Upper lobe of right lung (tissue), 1 donor: ENCODE data around the gene LAT. TPM values are rescaled to one million over a fixed set of nuclear protein-coding genes. Genes with fewer than 3 reads are reported as not detected.

ENCODE experiments used
- ATAC-seq: fragments of 200-7000 bp; cut with Tn5 transposase; one replicate; pipeline ENCODE4 v1.9.1; 2020; ENCODE audit warnings: mild to moderate bottlenecking, moderate library complexity
- DNase-seq: peaks from one replicate; pipeline ENCODE4 v3.0.0-alpha.2; 2020
- H3K27ac ChIP-seq: fragments of 200-600 bp; one replicate; pipeline ENCODE4 v1.8.0; 2022
- H3K27me3 ChIP-seq: fragments of 200-600 bp; one replicate; pipeline ENCODE4 v1.8.0; 2022; ENCODE audit warnings: mild to moderate bottlenecking
- H3K36me3 ChIP-seq: fragments of 200-600 bp; one replicate; pipeline ENCODE4 v1.8.0; 2022
- H3K4me1 ChIP-seq: fragments of 200-600 bp; one replicate; pipeline ENCODE4 v1.8.0; 2022
- H3K4me3 ChIP-seq: fragments of 200-600 bp; one replicate; pipeline ENCODE4 v1.8.0; 2022; ENCODE audit warnings: mild to moderate bottlenecking
- H3K9me3 ChIP-seq: fragments of 200-600 bp; one replicate; pipeline ENCODE4 v1.8.0; 2022
- intact Hi-C: fragments of 100-400 bp; cut with DNase I; formaldehyde crosslinking; loops from one replicate; pipeline ENCODE4 v1.11.0; 2022
- total RNA-seq: library from RNA; stranded (reverse); fragmentation: NEBNext Ultra II Directional; extraction: Animal tissue kit (Norgen Biotek cat#: 25700); gene quantifications from one replicate; pipeline ENCODE4 v1.2.1, GENCODE V29; 2021
- TF ChIP-seq, protein P1 (sequence below): fragments of 200-600 bp; IDR thresholded peaks from one replicate; pipeline ENCODE4 v1.8.0; 2022; ENCODE audit warnings: antibody characterized with exemption
- donor health status: DM: no; HTN: yes; CAD: no; lungs with severe emphysema.

LAT gene
- total RNA-seq, 1 donor from 2014 or later: 13.4 TPM

DNA sequence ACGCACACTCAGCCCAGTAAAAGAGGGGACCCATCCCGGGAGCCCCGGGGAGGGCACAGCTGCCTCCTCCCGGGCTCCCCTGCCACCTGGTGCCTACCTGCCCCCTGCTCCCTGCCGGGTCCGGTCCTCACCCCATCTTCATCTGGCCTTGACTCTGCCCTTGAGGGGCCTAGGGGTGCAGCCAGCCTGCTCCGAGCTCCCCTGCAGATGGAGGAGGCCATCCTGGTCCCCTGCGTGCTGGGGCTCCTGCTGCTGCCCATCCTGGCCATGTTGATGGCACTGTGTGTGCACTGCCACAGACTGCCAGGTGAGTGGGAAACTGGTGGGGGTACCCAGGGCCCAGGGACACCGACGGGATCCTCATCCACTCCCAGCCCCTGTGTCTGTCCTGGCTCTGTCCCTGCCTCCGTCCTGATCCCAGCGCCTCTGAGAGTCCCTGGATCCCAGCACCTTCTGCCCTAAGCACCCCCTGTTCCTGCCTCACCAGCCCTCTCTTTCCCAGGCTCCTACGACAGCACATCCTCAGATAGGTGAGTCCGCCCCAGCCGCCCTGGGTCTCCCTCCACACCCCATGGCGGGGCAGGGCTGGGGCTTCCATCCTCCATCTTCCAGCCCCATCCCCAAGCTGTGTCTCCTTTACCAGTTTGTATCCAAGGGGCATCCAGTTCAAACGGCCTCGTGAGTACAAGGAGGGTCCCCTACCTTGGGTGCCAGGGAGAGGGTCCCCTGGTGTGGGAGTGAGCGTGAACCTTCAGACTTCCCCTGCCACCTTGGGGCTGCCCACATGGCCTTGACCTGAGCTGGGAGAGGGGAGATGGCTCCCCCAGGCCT, 574 bp downstream of the LAT start:
- Histone ChIP-seq H3K4me1 (no peaks in the 10 kb centered on the region), H3K27me3 (no peaks in the 10 kb centered on the region), H3K9me3 (no peaks in the 10 kb centered on the region), H3K27ac (peak overlapping the region; percentile 72), H3K36me3 (peaks cover 73% of the 10 kb centered on the region), H3K4me3 (peak overlapping the region; percentile 40)
- TF ChIP-seq, protein P1, sequence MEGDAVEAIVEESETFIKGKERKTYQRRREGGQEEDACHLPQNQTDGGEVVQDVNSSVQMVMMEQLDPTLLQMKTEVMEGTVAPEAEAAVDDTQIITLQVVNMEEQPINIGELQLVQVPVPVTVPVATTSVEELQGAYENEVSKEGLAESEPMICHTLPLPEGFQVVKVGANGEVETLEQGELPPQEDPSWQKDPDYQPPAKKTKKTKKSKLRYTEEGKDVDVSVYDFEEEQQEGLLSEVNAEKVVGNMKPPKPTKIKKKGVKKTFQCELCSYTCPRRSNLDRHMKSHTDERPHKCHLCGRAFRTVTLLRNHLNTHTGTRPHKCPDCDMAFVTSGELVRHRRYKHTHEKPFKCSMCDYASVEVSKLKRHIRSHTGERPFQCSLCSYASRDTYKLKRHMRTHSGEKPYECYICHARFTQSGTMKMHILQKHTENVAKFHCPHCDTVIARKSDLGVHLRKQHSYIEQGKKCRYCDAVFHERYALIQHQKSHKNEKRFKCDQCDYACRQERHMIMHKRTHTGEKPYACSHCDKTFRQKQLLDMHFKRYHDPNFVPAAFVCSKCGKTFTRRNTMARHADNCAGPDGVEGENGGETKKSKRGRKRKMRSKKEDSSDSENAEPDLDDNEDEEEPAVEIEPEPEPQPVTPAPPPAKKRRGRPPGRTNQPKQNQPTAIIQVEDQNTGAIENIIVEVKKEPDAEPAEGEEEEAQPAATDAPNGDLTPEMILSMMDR: no peak
- intact Hi-C loops: no loop called here
- no peak for DNase-seq
- ATAC-seq: peak; percentile 2

DNA sequence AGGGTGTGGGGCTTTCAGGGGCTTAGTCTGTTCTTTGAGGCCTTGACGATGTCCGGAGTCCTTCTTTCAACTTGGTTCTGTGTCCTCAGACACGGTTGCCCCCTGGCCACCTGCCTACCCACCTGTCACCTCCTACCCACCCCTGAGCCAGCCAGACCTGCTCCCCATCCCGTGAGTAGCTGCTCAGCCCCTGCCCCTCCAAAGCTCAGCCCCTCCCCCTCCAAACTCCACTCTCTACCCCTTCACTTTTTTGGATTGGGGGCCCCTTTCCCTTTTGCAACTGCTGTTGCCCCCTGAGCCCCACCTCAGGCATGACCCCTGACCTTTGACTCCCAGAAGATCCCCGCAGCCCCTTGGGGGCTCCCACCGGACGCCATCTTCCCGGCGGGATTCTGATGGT, 1.2 kb downstream of the LAT start:
- Histone ChIP-seq H3K9me3 (no peaks in the 10 kb centered on the region), H3K27ac (no peak overlapping the region), H3K27me3 (no peaks in the 10 kb centered on the region), H3K4me3 (peak overlapping the region; percentile 40), H3K4me1 (no peaks in the 10 kb centered on the region), H3K36me3 (peaks cover 72% of the 10 kb centered on the region)
- TF ChIP-seq, protein P1: no peak
- DNase-seq (no peak), ATAC-seq (no peak)
- intact Hi-C loops: no loop called here

DNA sequence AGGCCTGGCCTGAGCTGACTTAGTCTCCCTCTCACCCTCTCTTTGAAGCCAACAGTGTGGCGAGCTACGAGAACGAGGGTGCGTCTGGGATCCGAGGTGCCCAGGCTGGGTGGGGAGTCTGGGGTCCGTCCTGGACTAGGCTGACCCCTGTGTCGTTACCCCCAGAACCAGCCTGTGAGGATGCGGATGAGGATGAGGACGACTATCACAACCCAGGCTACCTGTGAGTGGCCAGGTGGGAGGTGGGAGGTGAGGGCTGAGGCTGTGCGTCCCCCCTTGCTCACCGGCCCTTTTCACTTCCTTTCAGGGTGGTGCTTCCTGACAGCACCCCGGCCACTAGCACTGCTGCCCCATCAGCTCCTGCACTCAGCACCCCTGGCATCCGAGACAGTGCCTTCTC, 1.6 kb downstream of the LAT start:
- H3K27me3 ChIP-seq: no peaks in the 10 kb centered on the region
- no peaks in the 10 kb centered on the region for H3K4me1 ChIP-seq
- no peak for DNase-seq
- H3K36me3 ChIP-seq: peaks cover 67% of the 10 kb centered on the region
- ATAC-seq: no peak
- intact Hi-C loops: no loop called here
- TF ChIP-seq, protein P1: no peak
- H3K4me3 ChIP-seq: peak overlapping the region; percentile 40
- H3K27ac ChIP-seq: no peak overlapping the region
- no peaks in the 10 kb centered on the region for H3K9me3 ChIP-seq

DNA sequence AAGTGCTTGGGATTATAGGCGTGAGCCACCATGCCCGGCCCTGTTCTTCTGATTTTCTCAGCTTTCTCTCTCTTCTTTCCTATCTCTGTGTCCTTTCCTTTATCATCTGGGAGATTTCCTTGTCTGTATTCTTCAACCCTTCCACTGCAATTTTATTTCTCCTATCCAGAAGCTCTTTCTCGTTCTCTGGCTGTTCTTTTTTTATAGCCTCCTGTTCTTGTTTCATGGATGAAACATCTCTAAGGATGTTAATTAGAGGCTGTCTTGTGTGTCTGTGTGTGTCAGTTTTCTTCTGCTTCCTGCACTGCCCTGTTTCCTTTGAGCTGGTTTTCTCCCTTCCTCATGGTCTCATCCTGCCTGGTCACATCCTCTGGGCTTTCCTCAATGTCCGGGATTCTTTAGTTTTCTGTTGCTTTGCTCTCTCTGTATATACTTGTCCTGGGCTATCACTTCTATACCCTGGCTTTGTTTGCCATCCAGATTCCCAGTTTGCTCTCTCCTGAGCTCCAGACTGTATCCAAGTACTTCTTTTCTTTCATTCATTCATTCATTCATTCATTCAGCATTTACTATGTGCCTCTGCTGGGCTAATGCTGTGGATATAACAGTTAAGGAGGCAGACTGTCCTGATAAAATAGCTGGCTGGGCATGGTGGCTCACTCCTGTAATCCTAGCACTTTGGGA, 2.5 kb downstream of the LAT start:
- Histone ChIP-seq H3K36me3 (peaks cover 62% of the 10 kb centered on the region), H3K27ac (no peak overlapping the region), H3K4me3 (no peak overlapping the region), H3K4me1 (no peaks in the 10 kb centered on the region), H3K27me3 (no peaks in the 10 kb centered on the region), H3K9me3 (no peaks in the 10 kb centered on the region)
- TF ChIP-seq, protein P1: no peak
- DNase-seq (no peak), ATAC-seq (no peak)
- intact Hi-C loops: no loop called here

DNA sequence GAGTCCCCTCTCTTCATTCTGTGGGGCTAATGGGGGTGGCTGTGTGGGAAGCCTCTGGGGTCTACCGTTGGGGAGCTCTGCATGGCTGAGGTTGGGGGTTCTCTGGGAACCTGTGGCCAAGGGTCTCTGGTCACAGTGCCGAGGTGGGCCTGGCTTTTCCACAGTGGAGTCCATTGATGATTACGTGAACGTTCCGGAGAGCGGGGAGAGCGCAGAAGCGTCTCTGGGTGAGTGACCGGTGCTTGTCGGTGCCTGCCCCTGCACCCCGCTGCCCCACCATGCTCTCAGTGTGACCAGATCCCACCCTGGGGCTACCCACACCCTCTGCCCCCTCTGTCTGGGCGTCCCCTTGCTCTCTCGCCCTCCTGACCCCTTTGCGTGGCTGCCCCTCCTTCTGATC, 4.5 kb downstream of the LAT start:
- Histone ChIP-seq H3K36me3 (peaks cover 47% of the 10 kb centered on the region), H3K4me1 (no peaks in the 10 kb centered on the region), H3K27ac (no peak overlapping the region), H3K27me3 (no peaks in the 10 kb centered on the region), H3K4me3 (no peak overlapping the region), H3K9me3 (no peaks in the 10 kb centered on the region)
- DNase-seq (no peak), ATAC-seq (no peak)
- TF ChIP-seq, protein P1: no peak
- intact Hi-C loops: no loop called here
